Coronary artery (tissue), 2 donors: ENCODE data around the gene GRIN2A.

Experiments used
- DNase-seq: peaks from one replicate; pipeline ENCODE4 v3.0.0-alpha.2; 2017; ENCODE audit warnings: low spot score
- H3K27ac ChIP-seq, 2 donors: fragments of 200-600 bp; sonication (generic); one replicate each; pipeline ENCODE4 v1.5.1; 2016 to 2019
- H3K4me3 ChIP-seq: fragments of 200-600 bp; sonication (generic); 2 replicates; pipeline ENCODE4 v1.5.1; 2016; ENCODE audit warnings: mild to moderate bottlenecking, moderate library complexity
- CTCF ChIP-seq: fragments of 200-600 bp; sonication (generic); IDR thresholded peaks from one replicate; pipeline ENCODE4 v1.5.1; 2019; ENCODE audit warnings: antibody characterized with exemption

Gene GRIN2A

GRCh38 chr16:10172848-10173655 is 9.2 kb downstream of the GRIN2A start:
- Histone ChIP-seq H3K4me3 (no peak overlapping the region), H3K27ac (no peak overlapping the region)
- no peak for DNase-seq
- TF ChIP-seq CTCF = no peak

GRCh38 chr16:10171221-10171620 is 11.0 kb downstream of the GRIN2A start:
- H3K4me3 ChIP-seq = no peak overlapping the region
- DNase-seq = no peak
- H3K27ac ChIP-seq = no peak overlapping the region
- TF ChIP-seq CTCF = no peak

GRCh38 chr16:10169904-10170410 is 12.3 kb downstream of the GRIN2A start:
- DNase-seq = no peak
- TF ChIP-seq CTCF = no peak
- Histone ChIP-seq H3K4me3 (no peak overlapping the region), H3K27ac (no peak overlapping the region)

- TF ChIP-seq CTCF = no peak
- H3K4me3 ChIP-seq = no peak overlapping the region
- no peak overlapping the region for H3K27ac ChIP-seq
- no peak for DNase-seq
Observed at GRCh38 chr16:10169031-10169430, 13.2 kb downstream of the GRIN2A start.

- Histone ChIP-seq H3K4me3 (no peak overlapping the region), H3K27ac (peak overlapping the region in 1 of 2 donors; percentile 41)
- DNase-seq = no peak
- TF ChIP-seq CTCF = no peak
Observed at GRCh38 chr16:10168258-10168657, 14.0 kb downstream of the GRIN2A start.

- Histone ChIP-seq H3K4me3 (no peak overlapping the region), H3K27ac (no peak overlapping the region)
- DNase-seq = no peak
- no peak for TF ChIP-seq CTCF
Observed at GRCh38 chr16:10165643-10166042, 16.6 kb downstream of the GRIN2A start.

- DNase-seq = no peak
- H3K27ac ChIP-seq = no peak overlapping the region
- no peak for TF ChIP-seq CTCF
- no peak overlapping the region for H3K4me3 ChIP-seq
Observed at GRCh38 chr16:10162981-10163380, 19.2 kb downstream of the GRIN2A start.
